Measurements from ENCODE around the gene CENPX.

Gene CENPX

DNA sequence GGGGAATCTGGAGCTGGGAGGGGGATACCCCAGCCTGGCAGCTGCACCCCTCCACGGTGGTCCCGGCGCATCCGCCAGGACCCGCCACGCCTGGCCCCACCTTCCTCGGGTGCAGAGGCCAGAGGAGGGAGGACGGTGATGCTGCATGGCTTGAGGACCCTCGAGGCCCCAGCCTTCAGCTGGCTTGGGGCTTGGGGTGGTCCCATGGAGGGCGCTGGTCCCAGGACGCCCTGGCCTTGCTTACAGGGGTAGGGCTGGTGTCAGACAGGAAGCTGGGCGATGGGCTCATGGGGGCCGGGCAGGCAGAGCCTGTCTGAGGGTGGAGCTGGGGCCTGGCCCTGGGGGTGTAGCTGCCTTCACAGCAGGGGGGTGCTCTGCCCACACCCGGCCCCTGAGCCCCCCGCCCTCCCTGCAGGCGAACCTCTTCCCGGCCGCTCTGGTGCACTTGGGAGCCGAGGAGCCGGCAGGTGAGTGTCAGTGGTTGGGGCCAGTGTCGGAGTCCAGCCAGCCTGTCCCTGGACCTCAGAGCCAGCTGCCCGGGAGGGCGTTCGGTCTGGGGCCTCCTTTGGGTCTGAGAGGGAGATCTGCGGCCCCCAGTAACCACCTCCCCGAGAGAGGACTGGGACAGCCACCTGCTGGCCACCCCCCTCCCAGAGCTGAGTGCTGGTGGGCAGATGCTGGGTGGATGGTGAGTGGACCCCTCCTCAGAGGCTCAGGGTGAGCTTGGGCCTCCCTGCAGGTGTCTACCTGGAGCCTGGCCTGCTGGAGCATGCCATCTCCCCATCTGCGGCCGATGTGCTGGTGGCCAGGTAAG lies 6.4 kb downstream of the CENPX start:
- H3K27ac ChIP-seq, result no peak overlapping the region
- no peak for TF ChIP-seq ZFX (IDR thresholded peaks at IDR 0.05; ENCODE audit: borderline replicate concordance)
- TF ChIP-seq, protein P1, sequence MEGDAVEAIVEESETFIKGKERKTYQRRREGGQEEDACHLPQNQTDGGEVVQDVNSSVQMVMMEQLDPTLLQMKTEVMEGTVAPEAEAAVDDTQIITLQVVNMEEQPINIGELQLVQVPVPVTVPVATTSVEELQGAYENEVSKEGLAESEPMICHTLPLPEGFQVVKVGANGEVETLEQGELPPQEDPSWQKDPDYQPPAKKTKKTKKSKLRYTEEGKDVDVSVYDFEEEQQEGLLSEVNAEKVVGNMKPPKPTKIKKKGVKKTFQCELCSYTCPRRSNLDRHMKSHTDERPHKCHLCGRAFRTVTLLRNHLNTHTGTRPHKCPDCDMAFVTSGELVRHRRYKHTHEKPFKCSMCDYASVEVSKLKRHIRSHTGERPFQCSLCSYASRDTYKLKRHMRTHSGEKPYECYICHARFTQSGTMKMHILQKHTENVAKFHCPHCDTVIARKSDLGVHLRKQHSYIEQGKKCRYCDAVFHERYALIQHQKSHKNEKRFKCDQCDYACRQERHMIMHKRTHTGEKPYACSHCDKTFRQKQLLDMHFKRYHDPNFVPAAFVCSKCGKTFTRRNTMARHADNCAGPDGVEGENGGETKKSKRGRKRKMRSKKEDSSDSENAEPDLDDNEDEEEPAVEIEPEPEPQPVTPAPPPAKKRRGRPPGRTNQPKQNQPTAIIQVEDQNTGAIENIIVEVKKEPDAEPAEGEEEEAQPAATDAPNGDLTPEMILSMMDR (IDR thresholded peaks at IDR 0.05), result no peak

DNA sequence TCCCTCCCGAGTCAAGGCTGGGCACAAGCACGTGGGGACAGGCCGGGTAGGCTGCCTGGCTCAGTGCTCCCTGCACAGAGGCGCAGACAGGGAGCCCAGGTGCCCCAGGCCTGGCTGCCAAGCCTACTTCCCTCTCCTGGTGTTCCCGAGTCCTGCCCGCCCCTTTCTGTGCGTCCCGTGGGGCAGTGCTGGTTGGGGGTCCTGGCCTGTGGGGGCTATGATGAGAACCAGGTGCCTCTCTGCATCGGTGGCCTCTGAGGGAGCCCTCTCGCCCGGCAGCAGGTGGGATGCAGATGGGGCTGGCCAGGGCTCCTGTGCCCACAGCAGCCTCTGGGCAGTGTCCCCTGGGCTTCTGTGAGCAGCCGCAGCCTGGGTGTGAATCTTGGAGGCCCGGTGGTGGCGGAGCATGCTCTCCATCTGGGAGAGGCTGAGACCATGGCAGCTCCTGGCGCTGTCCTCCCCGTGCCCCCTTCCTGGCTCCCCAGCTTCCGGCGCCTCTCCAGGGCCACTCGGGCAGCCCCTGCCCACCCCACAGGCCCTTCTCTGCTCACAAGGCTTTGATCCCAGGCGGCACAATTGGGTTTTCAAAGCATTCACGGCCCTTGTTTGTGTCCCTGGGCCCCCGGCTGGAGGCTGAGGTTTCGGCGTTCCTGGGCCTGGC lies 7.2 kb downstream of the CENPX start:
- H3K27ac ChIP-seq, result no peak overlapping the region
- TF ChIP-seq ZFX (IDR thresholded peaks at IDR 0.05; ENCODE audit: borderline replicate concordance), result no peak
- TF ChIP-seq, protein P1 (IDR thresholded peaks at IDR 0.05), result no peak

DNA sequence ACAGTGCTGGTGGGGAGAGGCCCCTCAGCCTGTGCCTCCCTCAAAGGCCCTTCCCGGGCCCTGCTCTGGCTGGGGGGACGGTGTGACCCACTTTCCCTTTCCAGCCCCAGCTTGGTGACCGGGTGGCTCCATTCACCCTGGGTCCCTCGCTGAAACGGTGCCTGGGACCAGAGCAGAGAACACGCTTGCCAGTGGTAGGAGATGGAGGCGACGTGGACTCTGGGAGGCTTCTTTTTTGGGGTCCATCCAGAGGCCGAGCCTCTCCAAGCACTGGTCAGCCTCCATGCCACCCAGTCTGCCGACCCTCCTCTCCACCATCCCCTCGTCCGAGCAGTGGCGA lies 7.7 kb downstream of the CENPX start:
- no peak overlapping the region for H3K27ac ChIP-seq
- TF ChIP-seq, protein P1 (IDR thresholded peaks at IDR 0.05), result no peak
- no peak for TF ChIP-seq ZFX (IDR thresholded peaks at IDR 0.05; ENCODE audit: borderline replicate concordance)

DNA sequence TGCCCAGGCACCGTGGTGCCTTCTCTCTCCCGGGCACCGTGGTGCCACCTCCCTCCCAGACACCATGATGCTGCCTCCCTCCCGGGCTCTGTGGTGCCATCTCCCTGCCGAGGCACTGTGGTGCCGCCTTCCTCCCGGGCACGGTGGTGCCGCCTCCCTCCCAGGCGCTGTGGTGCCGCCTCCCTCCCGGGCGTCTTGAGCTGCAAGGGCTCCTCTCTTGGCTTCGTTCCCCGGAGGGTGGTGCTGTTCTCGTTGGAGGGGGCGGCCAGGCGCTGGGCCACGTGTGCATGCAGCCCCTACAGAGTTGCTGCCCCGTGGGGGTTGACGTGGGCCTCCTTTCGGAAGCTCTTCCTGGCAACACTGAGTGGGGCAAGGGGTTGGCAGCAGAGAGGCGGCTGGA lies 8.2 kb downstream of the CENPX start:
- TF ChIP-seq ZFX (IDR thresholded peaks at IDR 0.05; ENCODE audit: borderline replicate concordance), result no peak
- TF ChIP-seq, protein P1 (IDR thresholded peaks at IDR 0.05), result peak; percentile 30
- no peak overlapping the region for H3K27ac ChIP-seq

DNA sequence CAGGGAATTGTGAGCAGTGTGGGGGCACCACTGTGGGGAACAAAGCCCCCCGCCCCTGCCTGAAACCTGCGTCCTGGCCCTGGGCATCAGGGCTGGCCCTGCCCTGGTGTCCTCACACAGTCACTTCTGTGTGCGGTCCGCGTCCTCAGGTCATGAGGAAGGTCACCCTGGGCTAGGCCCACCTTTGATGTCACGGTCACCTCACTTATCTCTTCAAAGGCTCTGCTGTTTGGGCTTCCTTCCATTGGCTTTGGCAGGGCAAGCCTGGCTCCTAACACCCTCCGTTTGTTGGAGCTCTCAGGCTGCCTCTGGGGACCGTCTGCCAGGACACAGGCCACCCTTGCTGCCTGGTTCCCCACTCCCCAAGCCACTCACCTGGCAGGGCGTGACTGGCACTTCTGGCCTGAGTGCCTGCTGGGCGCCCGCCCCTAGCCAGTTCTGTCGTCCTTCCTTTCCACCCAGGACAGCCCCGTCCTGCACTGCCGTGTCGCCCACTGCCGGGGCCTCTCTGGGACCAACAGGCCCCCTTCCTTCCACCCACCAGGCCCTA lies 8.8 kb downstream of the CENPX start:
- no peak for TF ChIP-seq ZFX (IDR thresholded peaks at IDR 0.05; ENCODE audit: borderline replicate concordance)
- TF ChIP-seq, protein P1 (IDR thresholded peaks at IDR 0.05), result no peak
- no peak overlapping the region for H3K27ac ChIP-seq

DNA sequence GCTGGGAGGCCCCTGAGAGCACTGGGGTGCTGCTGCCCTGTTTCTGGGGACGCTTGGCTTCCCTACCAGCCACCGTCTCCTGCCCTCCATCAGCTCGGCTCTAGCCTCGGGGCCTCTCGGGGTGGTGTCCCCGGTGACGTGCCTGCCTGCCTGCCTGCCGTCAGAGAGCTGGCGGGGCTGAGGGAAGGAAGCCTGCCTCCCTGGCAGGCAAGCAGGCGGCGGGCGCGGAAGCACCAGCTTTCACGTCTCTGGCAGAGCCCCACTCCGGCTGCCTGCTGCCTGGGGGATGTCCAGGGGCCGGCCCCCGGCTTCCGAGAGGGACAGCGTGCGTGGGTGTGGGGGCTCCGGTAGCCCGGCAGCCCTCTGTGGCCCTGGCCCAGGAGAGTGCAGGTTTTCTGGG lies 9.3 kb downstream of the CENPX start:
- TF ChIP-seq, protein P1 (IDR thresholded peaks at IDR 0.05), result no peak
- H3K27ac ChIP-seq, result no peak overlapping the region

Data from 22Rv1 (cell line).